ENCODE measurements around the gene SLC16A13. TPM values are rescaled to one million over a fixed set of nuclear protein-coding genes. Genes with fewer than 3 reads are reported as not detected.

SLC16A13 gene
- total RNA-seq, 4 donors from 2014 or later: 2.7 to 5.6 (median 3.6) TPM

- no peaks in the 10 kb centered on the region for H3K27me3 ChIP-seq
- 68 to 71% methylated on average over 1 of the region's 1 CpG for WGBS, 2 donors
- H3K4me3 ChIP-seq: no peak overlapping the region
- H3K36me3 ChIP-seq: no peaks in the 10 kb centered on the region
- intact Hi-C loops (cut with DNase I): no loop called here
- DNase-seq: no peak
- H3K9me3 ChIP-seq: peaks cover 0 to 14% (median 9%) of the 10 kb centered on the region in 3 donors
- peaks cover 0 to 9% (median 0%) of the 10 kb centered on the region in 3 donors for H3K4me1 ChIP-seq
- no peak overlapping the region for H3K27ac ChIP-seq
- TF ChIP-seq CTCF (IDR thresholded peaks at IDR 0.05) (no peak), POLR2A (IDR thresholded peaks at IDR 0.05) (no peak)
Measured at GRCh38 chr17:7067198-7067597, 31.4 kb downstream of the SLC16A13 start.

GRCh38 chr17:7068268-7068667, 32.5 kb downstream of the SLC16A13 start:
- H3K9me3 ChIP-seq: peaks cover 0 to 14% (median 9%) of the 10 kb centered on the region in 3 donors
- 19 to 27% methylated on average over 1 of the region's 1 CpG for WGBS, 2 donors
- DNase-seq: no peak
- intact Hi-C loops (cut with DNase I): no loop called here
- H3K4me3 ChIP-seq: no peak overlapping the region
- H3K27ac ChIP-seq: no peak overlapping the region
- H3K36me3 ChIP-seq: no peaks in the 10 kb centered on the region
- no peak for TF ChIP-seq POLR2A (IDR thresholded peaks at IDR 0.05)
- TF ChIP-seq CTCF (IDR thresholded peaks at IDR 0.05): no peak
- peaks cover 0 to 7% (median 0%) of the 10 kb centered on the region in 3 donors for H3K4me1 ChIP-seq
- no peaks in the 10 kb centered on the region for H3K27me3 ChIP-seq

- Histone ChIP-seq H3K27me3 (no peaks in the 10 kb centered on the region), H3K9me3 (peaks cover 0 to 14% (median 9%) of the 10 kb centered on the region in 3 donors), H3K4me1 (no peaks in the 10 kb centered on the region), H3K36me3 (no peaks in the 10 kb centered on the region), H3K27ac (no peak overlapping the region), H3K4me3 (no peak overlapping the region)
- 82 to 83% methylated on average over 1 to 3 of the region's 3 CpGs for WGBS, 2 donors
- no peak for DNase-seq
- intact Hi-C loops (cut with DNase I): no loop called here
- TF ChIP-seq POLR2A (IDR thresholded peaks at IDR 0.05) (no peak), CTCF (IDR thresholded peaks at IDR 0.05) (no peak)
Measured at GRCh38 chr17:7070712-7071111, 34.9 kb downstream of the SLC16A13 start.

- Histone ChIP-seq H3K27me3 (no peaks in the 10 kb centered on the region), H3K27ac (no peak overlapping the region), H3K4me1 (no peaks in the 10 kb centered on the region), H3K4me3 (no peak overlapping the region), H3K9me3 (peaks cover 0 to 14% (median 9%) of the 10 kb centered on the region in 3 donors), H3K36me3 (no peaks in the 10 kb centered on the region)
- DNase-seq: no peak
- TF ChIP-seq CTCF (IDR thresholded peaks at IDR 0.05) (no peak), POLR2A (IDR thresholded peaks at IDR 0.05) (no peak)
- intact Hi-C loops (cut with DNase I): no loop called here
- WGBS, 2 donors: 79 to 100% methylated on average over 1 to 2 of the region's 2 CpGs
Measured at GRCh38 chr17:7072406-7072805, 36.6 kb downstream of the SLC16A13 start.

- no peaks in the 10 kb centered on the region for H3K36me3 ChIP-seq
- intact Hi-C loops (cut with DNase I): no loop called here
- peaks cover 0 to 3% (median 0%) of the 10 kb centered on the region in 3 donors for H3K4me1 ChIP-seq
- no peak for TF ChIP-seq CTCF (IDR thresholded peaks at IDR 0.05)
- no peak for TF ChIP-seq POLR2A (IDR thresholded peaks at IDR 0.05)
- 87% methylated on average over 6 to 8 of the region's 14 CpGs for WGBS, 2 donors
- no peaks in the 10 kb centered on the region for H3K27me3 ChIP-seq
- H3K27ac ChIP-seq: no peak overlapping the region
- no peak for DNase-seq
- H3K4me3 ChIP-seq: no peak overlapping the region
- no peaks in the 10 kb centered on the region for H3K9me3 ChIP-seq
Measured at GRCh38 chr17:7074931-7075330, 39.1 kb downstream of the SLC16A13 start.
